GM19467 (cell line): Measurements from ENCODE around the gene APOL4.
"Not testable (repeated sequence)": the region's sequence is repeated elsewhere in the genome, so short reads cannot be mapped to it uniquely, and the experiment has no call there.

Source experiments
- ATAC-seq: cut with Tn5 transposase; IDR thresholded peaks from one replicate; pipeline ENCODE4 v1.9.1; 2021; ENCODE audit warnings: mild to moderate bottlenecking, moderate library complexity; ENCODE audit not compliant: unreplicated experiment

The APOL4 gene

DNA sequence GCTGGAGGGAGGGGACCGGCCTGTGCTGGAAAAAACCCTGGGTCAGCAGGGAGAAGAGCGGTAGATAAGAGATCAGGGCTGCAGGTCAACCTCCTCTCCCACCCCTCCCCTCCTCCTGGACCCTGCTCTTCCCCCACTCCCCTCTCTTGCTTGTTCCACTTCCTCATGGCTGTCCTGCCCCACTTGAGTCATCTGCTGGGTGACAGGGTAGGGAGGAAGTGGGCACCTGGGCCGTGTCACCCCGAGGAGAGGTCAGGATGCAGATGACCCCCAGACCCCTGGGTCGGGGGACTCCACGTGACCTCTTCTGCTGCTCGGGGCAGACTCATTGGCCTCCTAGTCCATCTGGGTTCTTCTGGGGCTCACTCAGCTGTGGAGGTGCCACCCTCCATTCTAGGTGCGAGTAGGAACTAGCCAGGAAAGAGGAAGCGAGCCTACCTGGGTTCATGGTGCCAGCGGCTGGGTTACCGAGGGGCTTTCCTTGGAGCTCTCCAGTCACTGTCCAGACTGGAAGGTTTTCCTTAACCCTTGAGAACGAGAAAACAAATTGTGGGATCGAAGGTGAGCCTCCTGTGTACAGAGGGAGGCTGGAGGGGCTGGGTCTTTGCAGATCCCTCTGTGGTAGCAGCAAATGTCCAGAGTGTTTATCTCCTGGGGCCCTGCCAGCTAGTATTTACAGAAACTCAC is 31.2 kb upstream of the APOL4 start:
- ATAC-seq: no peak

DNA sequence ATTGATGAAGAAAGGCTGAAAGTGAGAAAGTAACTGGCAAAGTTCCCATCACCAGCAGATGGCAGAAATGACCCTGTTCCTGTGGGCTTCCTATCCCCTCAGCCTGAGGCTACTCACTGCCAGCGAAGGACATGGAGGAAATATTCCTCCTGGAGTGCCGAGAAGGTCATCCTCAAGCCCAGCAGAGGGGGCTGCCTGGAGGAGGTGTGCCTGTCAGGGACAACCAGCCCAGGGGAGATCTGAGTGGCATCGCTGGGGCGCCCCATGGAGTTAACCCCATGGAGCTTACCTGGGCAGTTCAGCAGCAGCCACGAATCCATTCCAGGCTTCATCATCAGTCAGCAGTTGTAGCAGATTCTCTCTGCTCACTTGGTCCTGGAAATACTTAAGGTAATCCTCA is 29.4 kb upstream of the APOL4 start:
- not testable (repeated sequence) for ATAC-seq

DNA sequence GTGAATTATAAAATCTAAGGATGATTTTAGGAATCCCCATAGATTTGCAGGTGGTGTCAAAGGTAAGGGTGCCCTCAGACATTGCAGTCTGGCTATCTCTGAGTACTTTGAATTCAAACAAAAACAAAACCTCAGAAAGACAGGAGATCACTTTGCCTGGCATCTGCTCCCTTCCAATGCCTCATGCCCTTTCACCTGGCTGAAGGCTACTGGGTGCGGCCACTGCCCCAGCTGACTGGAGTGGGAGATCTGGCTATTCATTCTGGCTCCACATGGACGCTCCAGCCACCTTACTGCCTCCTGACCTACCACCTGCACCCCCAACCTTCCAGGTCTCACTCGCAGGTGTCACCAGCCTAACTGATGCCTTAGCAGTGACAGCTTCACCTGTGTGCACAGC is 28.0 kb upstream of the APOL4 start:
- not testable (repeated sequence) for ATAC-seq

DNA sequence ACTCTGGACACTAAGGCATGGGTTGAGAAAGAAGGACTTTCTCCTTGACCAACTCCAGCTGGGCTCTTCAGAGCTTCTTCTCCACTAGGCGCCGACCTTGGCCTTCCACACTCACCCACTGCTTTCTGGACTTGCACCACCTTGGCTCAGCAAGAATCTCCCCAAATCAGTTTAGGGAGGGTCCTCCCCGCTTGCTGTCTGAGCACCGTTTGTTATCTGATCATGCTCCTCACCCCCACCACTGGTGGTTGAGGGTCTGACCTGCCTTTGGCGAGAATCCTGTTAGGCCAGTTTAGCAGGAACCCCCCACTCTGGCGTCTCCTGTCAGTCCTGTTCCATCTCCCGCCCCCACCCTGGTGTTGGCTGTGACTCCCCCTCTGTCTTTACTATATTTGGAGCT is 27.3 kb upstream of the APOL4 start:
- no peak for ATAC-seq

DNA sequence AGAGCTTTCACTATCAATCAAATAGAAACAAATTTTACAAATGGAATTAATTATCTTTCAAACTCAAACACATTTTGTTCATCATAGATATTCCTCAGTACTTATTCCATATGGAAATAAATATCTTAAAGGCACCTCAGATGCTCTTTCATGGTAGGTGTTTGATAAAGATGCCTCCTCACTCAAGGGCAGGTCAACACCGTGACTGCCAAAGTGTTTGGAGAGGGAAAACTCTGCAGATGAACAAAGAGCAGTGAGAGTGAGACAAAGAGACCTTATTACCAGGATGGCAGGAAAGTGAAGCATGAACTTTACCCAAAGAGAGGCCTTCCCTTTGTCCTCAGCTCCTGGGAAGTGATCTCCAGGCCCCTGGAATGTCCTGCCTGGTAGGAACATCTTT is 26.8 kb upstream of the APOL4 start:
- ATAC-seq: not testable (repeated sequence)

DNA sequence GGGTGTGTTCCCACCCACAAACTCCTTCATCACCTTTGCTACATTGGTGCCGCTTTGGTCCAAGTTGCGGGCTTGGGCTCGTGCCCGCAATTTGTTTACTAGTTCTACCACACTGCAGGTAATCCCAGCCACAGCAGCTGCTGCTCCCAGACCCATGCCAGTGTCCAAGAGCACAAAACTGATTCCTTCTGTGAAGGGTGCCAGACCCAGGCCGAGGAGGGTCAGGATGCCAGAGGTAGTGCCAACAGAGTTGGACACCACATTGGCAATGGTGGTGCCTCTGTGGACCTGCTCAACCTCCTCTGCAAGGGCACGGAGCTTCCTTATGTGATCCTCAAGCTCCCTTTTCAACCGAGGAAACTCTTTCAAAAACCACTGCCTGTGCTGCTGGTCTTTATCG is 26.2 kb upstream of the APOL4 start:
- ATAC-seq: no peak

DNA sequence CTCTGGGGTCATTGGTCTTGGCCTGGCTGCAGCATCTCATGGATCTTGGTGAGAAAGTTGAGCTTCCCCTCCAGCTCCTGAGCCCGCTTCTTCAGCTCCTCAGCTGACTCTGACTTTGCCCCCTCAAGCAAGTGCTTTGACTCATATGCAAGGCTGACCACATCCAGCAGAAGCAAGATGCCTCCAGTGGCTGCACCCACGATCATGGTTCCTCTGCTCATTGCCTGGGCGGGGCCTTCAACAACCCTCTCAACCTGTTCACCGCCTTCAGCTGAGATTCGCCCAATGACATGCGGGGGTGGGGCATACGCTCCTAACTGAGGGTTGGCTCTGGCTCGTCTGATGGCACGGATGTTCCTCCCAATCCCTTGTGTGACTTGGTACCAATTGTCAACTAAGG is 25.8 kb upstream of the APOL4 start:
- ATAC-seq: no peak

DNA sequence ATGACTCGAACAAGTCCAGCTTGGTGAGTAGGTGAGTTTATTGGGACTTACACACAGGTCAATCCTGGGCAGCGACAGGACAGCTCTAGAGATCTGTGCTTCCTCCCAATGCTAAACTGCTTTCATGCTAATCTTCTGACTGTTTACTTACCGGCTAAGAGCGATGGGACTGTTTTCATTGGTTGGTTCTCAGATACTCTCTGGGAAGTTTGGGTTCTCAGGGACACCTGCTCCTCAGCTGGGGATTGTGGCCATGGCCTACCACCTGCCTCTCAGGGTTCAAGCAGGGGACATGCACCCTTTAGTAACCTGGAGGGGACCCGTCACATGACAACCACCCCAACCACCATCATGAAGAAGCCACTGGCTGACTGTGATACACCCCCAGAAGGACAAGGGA is 24.6 kb upstream of the APOL4 start:
- no peak for ATAC-seq

DNA sequence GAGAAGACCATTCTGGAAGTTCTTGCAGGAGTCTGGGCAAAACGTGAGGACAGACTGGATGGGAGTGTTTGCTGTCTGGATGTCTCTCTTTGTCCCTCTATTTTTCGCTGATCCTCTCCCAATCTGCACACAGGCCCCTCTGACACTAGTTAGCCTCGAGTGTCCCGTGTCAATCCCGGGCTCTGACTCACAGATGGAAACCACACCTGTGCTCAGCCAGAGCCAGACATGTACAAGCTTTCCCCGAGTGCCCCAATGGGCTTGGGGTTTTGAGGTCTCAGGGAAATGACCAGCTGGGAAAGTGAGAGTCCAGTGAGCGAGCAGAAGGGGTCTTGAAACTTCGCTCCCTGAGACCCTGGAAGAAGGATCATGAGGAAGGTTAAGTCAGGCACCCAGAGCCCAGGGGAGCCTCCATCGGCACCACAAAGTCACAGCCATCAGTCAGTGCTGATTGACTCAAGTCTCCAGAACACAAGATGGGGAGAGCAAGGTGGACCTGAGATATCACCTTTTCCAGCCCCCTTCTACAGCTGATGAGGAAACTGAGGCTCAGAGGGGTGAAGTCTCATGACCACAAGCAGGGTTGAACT is 23.8 kb upstream of the APOL4 start:
- ATAC-seq: no peak

DNA sequence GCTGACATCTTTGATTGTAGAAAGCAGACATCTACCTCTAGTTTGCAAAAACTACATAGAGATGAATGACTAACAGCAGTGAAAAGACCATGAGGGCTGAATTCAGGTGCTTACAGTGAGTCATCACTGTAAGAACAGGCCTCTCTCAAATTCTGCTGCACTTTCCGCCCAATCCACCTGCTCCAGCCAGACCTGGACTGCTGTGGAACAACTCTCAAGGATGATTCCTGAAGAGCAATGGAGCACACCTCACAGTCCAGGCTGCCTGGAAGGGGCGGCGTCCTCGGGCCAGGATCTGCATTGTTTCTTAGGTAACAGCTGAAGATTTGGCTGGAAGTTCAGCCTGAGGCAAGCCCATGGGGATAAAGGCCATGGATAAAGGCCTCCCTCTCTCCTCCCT is 22.6 kb upstream of the APOL4 start:
- no peak for ATAC-seq

DNA sequence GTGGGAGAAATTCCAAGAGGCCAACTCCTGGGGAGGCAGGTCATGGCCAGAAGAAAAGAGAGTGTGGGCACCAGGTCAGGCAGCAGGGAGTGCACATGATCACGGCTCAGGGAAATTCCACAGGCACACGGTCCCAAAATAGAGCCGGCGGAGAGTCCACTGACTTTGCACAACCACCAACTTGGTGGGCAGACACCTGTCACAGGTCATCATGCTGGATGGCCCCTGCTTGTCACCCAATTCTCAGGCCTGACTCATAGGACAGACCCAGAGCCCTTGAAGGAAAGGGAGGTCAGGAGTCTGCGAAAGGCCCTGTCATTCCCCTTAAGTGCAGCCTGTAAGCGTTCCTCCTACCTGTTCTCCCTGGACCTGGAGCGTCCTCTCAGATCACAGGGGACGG is 21.9 kb upstream of the APOL4 start:
- no peak for ATAC-seq

DNA sequence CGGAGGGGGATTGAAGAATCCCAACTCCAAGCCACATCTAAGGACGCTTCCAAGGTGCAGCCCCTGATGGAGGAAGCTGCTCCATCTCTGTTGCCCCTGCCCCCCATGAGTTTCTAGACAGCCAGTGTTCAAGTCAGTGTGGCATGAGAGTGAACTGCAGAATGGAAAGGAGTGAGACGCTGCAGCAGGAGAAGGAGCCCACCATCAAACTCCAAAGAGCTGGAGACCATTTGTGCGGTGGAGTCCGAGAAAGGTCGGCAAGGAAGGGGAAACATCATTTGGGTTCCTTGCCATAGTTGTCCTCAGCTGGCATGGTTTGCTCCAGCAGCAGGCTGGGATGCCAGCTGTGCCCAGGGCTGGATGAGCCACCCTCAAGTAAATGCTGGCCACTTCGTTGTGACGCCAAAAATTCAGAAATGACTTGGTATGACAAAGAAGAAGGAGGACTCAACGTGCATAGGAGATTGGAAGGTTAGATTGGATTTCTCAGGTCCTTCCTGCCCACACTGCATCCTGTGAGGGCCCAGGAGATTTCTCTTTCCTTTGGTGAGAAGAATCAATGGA is 21.4 kb upstream of the APOL4 start:
- ATAC-seq: no peak

DNA sequence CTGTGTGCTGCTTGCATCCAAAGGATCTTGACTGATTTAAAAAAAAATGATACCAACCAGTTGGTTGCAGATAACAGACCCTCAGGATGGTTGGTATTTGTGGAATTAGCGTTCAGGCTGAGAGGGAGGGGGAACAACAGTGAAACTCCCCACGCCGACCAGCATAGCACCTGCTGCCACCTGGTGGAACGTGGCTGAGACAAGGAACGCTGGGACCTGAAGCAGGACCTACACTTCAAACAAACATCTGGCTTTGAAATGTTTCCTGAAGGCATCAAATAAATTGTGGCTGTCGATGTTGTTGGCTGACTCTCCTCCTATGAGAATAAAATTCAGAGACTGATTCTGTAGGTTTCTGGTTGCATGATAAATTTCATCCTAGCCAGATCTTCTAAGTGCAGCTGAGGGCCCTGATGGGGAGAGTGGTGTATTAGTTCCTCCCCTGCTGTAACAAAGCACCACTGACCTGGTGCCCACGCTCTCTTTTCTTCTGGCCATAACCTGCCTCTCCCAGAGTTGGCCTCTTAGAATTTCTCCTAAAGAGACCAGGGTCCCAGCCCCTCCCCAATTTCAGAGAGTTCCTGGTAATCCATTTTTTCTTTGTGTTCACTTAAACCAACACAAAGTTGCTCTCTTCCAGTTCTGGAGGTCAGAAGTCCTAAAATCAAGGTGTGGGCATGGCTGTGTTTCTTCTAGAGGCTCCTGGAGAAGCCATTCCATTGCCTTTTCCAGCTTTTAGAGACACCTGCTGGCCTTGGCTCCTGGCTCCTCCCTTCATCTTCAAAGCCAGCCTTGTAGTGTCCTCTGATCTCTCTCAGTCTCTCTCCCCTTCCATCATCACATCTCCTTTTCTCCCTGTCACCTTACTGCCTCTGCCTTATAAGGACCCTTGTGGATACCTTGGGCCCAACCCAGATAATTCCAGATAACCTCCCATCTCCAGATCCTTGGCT is 20.5 kb upstream of the APOL4 start:
- ATAC-seq: no peak

DNA sequence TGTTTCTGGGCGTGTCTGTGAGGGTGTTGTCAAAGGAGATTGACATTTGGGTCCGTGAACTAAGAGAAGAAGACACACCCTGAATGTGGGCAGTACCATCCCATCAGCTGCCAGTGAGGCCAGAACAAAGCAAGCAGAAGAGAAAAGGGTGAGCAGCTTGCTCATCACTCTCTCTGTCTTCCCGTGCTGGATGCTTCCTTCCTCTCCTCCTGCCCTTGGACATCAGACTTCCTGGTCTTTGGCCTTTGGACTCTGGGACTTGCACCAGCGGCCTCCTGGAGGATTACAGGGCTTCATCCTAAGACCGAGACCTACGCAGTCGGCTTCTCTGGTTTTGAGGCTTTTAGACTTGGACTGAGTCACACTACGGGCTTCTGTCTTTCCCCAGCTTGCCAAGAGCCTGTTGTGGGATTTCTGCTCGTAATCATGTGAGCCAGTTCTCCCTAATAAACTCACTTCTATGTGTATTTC is 18.9 kb upstream of the APOL4 start:
- ATAC-seq: no peak

DNA sequence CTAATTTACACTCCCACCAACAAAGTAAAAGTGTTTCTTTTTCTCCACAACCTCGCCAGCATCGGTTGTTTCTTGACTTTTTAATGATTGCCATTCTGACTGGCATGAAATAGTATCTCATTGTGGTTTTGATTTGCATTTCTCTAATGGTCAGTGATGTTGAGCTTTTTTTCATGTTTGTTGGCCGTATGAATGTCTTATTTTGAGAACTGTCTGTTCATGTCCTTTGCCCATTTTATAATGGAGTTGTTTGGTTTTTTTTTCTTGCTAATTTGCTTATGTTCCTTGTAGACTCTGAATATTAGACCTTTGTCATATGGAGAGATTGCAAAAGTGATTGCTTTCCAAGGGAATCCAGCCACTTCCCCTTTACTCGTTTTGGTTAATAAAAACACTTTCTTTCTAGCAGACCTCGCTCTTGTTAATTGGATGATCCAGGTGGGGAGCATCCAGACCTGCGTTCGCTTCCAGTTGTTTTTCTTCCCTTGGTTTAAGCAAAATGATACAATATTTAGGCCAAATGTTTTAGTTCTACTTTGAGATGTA is 17.1 kb upstream of the APOL4 start:
- ATAC-seq: no peak

DNA sequence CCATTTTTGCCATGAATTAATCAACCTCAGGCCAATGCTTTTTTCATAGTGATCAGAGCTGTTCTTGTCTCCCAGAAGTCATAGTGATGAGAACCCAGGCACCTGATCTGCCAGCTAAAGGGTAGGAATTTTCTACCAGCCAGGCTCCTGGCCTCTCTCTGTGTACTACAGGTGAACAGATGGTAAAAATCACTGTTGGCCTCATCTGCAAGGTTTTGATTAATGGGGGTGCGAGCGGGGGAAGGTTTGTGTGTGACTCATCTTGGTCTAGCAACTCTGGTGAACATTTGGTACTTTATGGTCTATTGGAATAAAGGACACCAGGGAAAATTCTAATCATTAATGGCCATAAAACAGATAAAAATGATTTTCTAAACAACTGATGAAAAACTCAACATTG is 14.4 kb upstream of the APOL4 start:
- no peak for ATAC-seq

DNA sequence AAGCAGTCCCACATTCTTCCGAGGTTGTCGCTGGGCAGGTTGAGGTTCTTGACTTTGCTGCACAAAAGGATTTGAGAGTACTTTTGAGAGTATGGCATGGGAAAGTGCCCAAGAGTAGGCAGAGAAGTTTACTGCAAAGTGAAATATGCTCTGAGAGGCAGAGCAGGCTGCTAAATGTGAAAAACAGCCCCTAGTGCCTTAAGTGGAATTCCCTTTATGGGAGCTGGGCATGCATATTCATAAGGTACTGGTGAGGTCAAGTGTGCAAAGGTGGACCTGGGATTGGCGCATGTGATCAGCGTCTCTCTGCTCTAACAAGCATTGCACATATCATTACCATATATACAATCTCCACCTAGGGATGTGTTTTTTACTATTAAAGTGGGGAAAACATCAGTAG is 12.0 kb upstream of the APOL4 start:
- no peak for ATAC-seq

DNA sequence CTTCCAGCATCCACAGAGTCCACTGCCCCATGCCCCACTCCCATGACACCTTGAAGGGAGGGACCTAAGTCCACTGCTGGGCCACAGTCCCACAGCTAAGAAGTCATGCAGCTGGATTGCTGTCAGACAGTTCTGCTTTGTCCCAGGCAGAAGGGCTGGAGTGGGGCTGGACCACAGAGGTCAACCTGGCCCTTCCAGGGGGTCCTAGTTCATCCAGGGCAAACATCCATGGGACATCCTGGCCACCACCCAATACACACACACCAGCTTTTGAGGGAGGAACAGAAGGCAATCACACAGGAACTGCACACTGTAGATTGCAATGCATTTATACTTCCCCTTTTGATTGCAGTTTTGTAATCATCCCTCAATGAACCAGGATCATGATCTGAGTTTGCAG is 11.3 kb upstream of the APOL4 start:
- no peak for ATAC-seq

DNA sequence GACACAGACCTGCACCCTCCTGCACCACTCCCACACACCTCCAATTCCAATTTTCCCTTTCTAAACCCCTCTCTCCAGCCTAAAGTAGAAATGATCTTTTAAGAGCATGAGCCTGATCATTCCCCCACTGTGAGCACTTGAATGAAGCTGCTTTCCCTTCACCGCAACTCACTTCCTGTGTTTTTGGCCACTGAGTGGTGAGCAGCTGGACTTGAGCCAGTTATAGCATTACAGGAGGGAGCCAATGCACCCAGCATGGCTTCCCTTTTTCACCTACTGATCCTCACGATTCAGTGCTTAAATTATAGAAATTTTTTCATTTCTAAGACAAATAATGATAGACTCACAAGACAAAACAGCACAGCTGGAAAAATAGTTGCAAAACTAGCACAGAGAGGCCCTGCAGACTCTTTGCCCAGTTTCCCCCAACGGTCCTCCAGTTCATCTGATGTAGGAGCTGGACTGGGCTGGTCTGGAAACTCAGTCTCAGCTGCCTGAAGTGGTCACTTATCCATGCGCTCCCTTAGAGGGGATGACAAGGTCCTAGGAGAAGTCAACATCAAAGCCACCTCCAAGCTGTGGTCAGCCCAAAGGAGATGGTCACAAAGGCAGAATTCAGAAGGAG is 9.7 kb upstream of the APOL4 start:
- no peak for ATAC-seq

DNA sequence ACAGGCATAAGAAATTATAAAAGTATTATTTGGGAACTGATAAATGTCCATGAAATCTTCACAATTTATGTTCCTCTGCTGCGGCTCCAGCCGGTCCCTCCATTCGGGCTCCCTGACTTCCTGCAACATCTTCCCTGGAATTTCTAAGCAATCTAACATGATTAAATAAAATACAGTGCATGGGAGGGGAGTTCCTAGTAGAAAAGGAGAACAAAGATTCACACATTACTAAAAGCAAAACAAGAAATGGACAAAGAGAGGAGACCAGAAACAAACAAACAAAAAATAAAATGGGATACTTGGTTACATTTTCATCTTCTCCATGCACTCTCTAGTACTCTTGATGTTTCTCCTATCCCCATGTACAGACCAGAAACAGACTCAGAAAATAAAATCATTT is 8.6 kb upstream of the APOL4 start:
- ATAC-seq: no peak

DNA sequence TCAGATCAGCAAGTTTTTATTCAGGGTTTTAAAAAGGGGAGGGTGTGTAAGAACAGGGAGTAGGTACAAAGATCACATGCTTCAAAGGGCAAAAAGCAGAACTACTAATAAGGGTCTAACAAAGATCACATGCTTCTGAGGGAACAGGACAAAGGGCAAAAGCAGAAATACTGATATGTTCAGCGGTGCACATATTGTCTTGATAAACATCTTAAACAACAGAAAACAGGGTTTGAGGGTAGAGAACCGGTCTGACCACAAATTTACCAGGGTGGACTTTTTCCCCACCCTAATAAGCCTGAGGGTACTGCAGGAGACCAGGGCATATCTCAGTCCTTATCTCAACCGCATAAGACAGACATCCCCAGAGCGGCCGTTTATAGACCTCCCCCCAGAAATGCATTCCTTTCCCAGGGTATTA is 7.9 kb upstream of the APOL4 start:
- not testable (repeated sequence) for ATAC-seq
